ACHN (cell line): ENCODE results near the gene SLC35G2.

Experiments used
- DNase-seq: peaks from one replicate; pipeline ENCODE4 v3.0.0-alpha.2; 2015
- in situ Hi-C: cut with HindIII; loops from 2 replicates; pipeline ENCODE4 v1.10.0; 2017; ENCODE audit warnings: low sequenced_read_pairs, low pct_ligation_motif_present, low pct_unique_long_range_greater_than_20kb

SLC35G2 gene

GRCh38 chr3:136819731-136820679 lies 1.1 kb downstream of the SLC35G2 start:
- in situ Hi-C loops: no loop called here
- DNase-seq: peak; percentile 74

GRCh38 chr3:136831461-136831860 lies 12.5 kb downstream of the SLC35G2 start:
- in situ Hi-C loops: no loop called here
- no peak for DNase-seq

GRCh38 chr3:136835089-136835812 lies 16.3 kb downstream of the SLC35G2 start:
- in situ Hi-C loops: no loop called here
- DNase-seq: no peak

GRCh38 chr3:136835813-136836510 lies 17.0 kb downstream of the SLC35G2 start:
- in situ Hi-C loops: no loop called here
- no peak for DNase-seq

- DNase-seq: no peak
- in situ Hi-C loops: no loop called here
These were observed 17.7 kb downstream of the SLC35G2 start for GRCh38 chr3:136836511-136837156.

- in situ Hi-C loops: no loop called here
- peak; percentile 48 for DNase-seq
These were observed 20.0 kb downstream of the SLC35G2 start for GRCh38 chr3:136838641-136839555.

- in situ Hi-C loops: no loop called here
- no peak for DNase-seq
These were observed 20.6 kb downstream of the SLC35G2 start for GRCh38 chr3:136839556-136839931.

GRCh38 chr3:136840252-136840651 lies 21.3 kb downstream of the SLC35G2 start:
- no peak for DNase-seq

GRCh38 chr3:136842294-136842693 lies 23.4 kb downstream of the SLC35G2 start:
- no peak for DNase-seq
- in situ Hi-C loops: no loop called here

More at GRCh38 chr3:136840252-136840651, 21.3 kb downstream of the SLC35G2 start:
- in situ Hi-C loops: no loop called here

GRCh38 chr3:136844724-136845123 lies 25.8 kb downstream of the SLC35G2 start:
- DNase-seq: no peak
- in situ Hi-C loops: no loop called here

- no peak for DNase-seq
- in situ Hi-C loops: no loop called here
These were observed 33.3 kb downstream of the SLC35G2 start for GRCh38 chr3:136852180-136852579.

- no peak for DNase-seq
- in situ Hi-C loops: no loop called here
These were observed 37.7 kb downstream of the SLC35G2 start for GRCh38 chr3:136856665-136857064.

- in situ Hi-C loops: no loop called here
- DNase-seq: no peak
These were observed 39.5 kb downstream of the SLC35G2 start for GRCh38 chr3:136858381-136858780.

- in situ Hi-C loops: no loop called here
- DNase-seq: no peak
These were observed 41.6 kb downstream of the SLC35G2 start for GRCh38 chr3:136860541-136860940.

- peak; percentile 97 for DNase-seq
- in situ Hi-C loops: no loop called here
These were observed 43.1 kb downstream of the SLC35G2 start, which contains the start of gene NCK1 for GRCh38 chr3:136861890-136862616. TSS of gene NCK1 (plus strand) at chr3:136862208. CDS start at chr3:136928002, 65,794 bp downstream.

- peak; percentile 62 for DNase-seq
- in situ Hi-C loops: no loop called here
These were observed 43.8 kb downstream of the SLC35G2 start for GRCh38 chr3:136862617-136863322.
